Measurements from ENCODE around the gene ANKRD55. TPM values are rescaled to one million over a fixed set of nuclear protein-coding genes. Genes with fewer than 3 reads are reported as not detected.

Gene ANKRD55
- total RNA-seq, 1 donor from 2014 or later: not detected

GRCh38 chr5:56176155-56176798 lies 56.9 kb downstream of the ANKRD55 start:
- Histone ChIP-seq H3K9me3 (no peaks in the 10 kb centered on the region), H3K36me3 (no peaks in the 10 kb centered on the region), H3K27me3 (no peaks in the 10 kb centered on the region), H3K27ac (no peak overlapping the region), H3K4me3 (no peak overlapping the region), H3K4me1 (peaks cover 0 to 2% of the 10 kb centered on the region in 2 donors)
- intact Hi-C loops (cut with DNase I): loop anchor here (10.0 kb wide), 1 partner anchor 181 kb away; the partner anchor contains the start of gene IL6ST
- DNase-seq (ENCODE audit: low spot score in 2 of 2): peak in 1 of 2 donors; percentile 58
- TF ChIP-seq CTCF (IDR thresholded peaks at IDR 0.05): no peak

- peak in 1 of 2 donors; percentile 73 for DNase-seq (ENCODE audit: low spot score in 2 of 2)
- no peak overlapping the region for H3K27ac ChIP-seq
- intact Hi-C loops (cut with DNase I): loop anchor here (10.0 kb wide), 1 partner anchor 181 kb away; the partner anchor contains the start of gene IL6ST
- no peaks in the 10 kb centered on the region for H3K9me3 ChIP-seq
- no peak overlapping the region for H3K4me3 ChIP-seq
- H3K4me1 ChIP-seq: peaks cover 0 to 6% of the 10 kb centered on the region in 2 donors
- no peaks in the 10 kb centered on the region for H3K27me3 ChIP-seq
- no peaks in the 10 kb centered on the region for H3K36me3 ChIP-seq
- no peak for TF ChIP-seq CTCF (IDR thresholded peaks at IDR 0.05)
Observed at GRCh38 chr5:56175488-56175887, 57.6 kb downstream of the ANKRD55 start.

GRCh38 chr5:56175021-56175420 lies 58.1 kb downstream of the ANKRD55 start:
- Histone ChIP-seq H3K4me1 (peaks cover 0 to 6% of the 10 kb centered on the region in 2 donors), H3K27me3 (no peaks in the 10 kb centered on the region), H3K9me3 (no peaks in the 10 kb centered on the region), H3K27ac (no peak overlapping the region), H3K36me3 (no peaks in the 10 kb centered on the region), H3K4me3 (no peak overlapping the region)
- intact Hi-C loops (cut with DNase I): loop anchor here (10.0 kb wide), 1 partner anchor 180 kb away; the partner anchor contains the start of gene IL6ST
- TF ChIP-seq CTCF (IDR thresholded peaks at IDR 0.05): no peak
- DNase-seq (ENCODE audit: low spot score in 2 of 2): peak in 1 of 2 donors; percentile 48

- Histone ChIP-seq H3K4me1 (peaks cover 0 to 9% of the 10 kb centered on the region in 2 donors), H3K4me3 (no peak overlapping the region), H3K27me3 (no peaks in the 10 kb centered on the region), H3K9me3 (no peaks in the 10 kb centered on the region), H3K36me3 (no peaks in the 10 kb centered on the region), H3K27ac (no peak overlapping the region)
- intact Hi-C loops (cut with DNase I): loop anchor here (10.0 kb wide), 1 partner anchor 177 kb away; the partner anchor contains the start of gene IL6ST
- no peak for DNase-seq (ENCODE audit: low spot score in 2 of 2)
- TF ChIP-seq CTCF (IDR thresholded peaks at IDR 0.05): no peak
Observed at GRCh38 chr5:56172241-56172640, 60.9 kb downstream of the ANKRD55 start.

GRCh38 chr5:56170557-56170956 lies 62.6 kb downstream of the ANKRD55 start:
- H3K36me3 ChIP-seq: no peaks in the 10 kb centered on the region
- intact Hi-C loops (cut with DNase I): loop anchor here (10.0 kb wide), 1 partner anchor 176 kb away; the partner anchor contains the start of gene IL6ST
- no peak overlapping the region for H3K4me3 ChIP-seq
- H3K9me3 ChIP-seq: no peaks in the 10 kb centered on the region
- DNase-seq (ENCODE audit: low spot score in 2 of 2): peak in 1 of 2 donors; percentile 77
- no peaks in the 10 kb centered on the region for H3K27me3 ChIP-seq
- H3K4me1 ChIP-seq: peaks cover 0 to 6% of the 10 kb centered on the region in 2 donors
- no peak for TF ChIP-seq CTCF (IDR thresholded peaks at IDR 0.05)
- no peak overlapping the region for H3K27ac ChIP-seq

Measured in ascending aorta (tissue), 2 donors.